Upper lobe of left lung (tissue), 4 donors: ENCODE measurements around the gene ECSCR.

Source experiments
- CTCF ChIP-seq, 6 experiments: fragments of 450-650 bp in 4 of 6; fragments of 200-600 bp in 2 of 6; sonication (generic) in 2 of 6; IDR thresholded peaks; one replicate each; pipeline ENCODE4 v1.5.1; 2016 to 2019; ENCODE audit warnings: antibody characterized with exemption in 6 of 6
- POLR2A ChIP-seq, 4 donors: fragments of 450-650 bp; IDR thresholded peaks; one replicate each; pipeline ENCODE4 v1.5.1; 2016 to 2017; ENCODE audit warnings: antibody characterized with exemption in 4 of 4, mild to moderate bottlenecking in 2 of 4

GRCh38 chr5:139495638-139496435, 33.3 kb upstream of the ECSCR start:
- TF ChIP-seq POLR2A (IDR thresholded peaks at IDR 0.05) (no peak), CTCF (IDR thresholded peaks at IDR 0.05) (no peak)
